ENCODE measurements around the gene PRTFDC1.

DNA sequence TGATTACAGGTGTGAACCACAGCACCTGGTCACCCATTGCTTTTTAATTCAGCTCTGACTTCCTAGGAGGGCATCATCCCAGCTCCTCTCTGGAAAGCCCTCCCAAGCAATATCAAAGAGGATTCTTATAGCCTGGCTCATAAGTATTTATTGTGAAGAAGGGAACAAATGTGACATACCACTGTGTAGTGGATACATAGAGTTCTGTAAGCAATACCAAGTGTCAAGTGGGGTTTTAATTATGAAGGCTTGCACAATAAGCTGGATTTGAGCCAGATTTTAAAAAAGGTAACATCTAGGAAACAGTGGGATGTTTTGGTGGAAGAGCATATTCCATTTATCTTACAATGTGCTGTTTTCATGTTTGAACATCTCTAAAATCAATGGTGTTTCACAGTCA, 19.0 kb upstream of the PRTFDC1 start:
- TF ChIP-seq, protein P1, sequence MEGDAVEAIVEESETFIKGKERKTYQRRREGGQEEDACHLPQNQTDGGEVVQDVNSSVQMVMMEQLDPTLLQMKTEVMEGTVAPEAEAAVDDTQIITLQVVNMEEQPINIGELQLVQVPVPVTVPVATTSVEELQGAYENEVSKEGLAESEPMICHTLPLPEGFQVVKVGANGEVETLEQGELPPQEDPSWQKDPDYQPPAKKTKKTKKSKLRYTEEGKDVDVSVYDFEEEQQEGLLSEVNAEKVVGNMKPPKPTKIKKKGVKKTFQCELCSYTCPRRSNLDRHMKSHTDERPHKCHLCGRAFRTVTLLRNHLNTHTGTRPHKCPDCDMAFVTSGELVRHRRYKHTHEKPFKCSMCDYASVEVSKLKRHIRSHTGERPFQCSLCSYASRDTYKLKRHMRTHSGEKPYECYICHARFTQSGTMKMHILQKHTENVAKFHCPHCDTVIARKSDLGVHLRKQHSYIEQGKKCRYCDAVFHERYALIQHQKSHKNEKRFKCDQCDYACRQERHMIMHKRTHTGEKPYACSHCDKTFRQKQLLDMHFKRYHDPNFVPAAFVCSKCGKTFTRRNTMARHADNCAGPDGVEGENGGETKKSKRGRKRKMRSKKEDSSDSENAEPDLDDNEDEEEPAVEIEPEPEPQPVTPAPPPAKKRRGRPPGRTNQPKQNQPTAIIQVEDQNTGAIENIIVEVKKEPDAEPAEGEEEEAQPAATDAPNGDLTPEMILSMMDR (IDR thresholded peaks at IDR 0.05), result no peak
- no peak for TF ChIP-seq POLR2AphosphoS5 (IDR thresholded peaks at IDR 0.05)
